ENCODE data around the gene SLC30A2. TPM values are rescaled to one million over a fixed set of nuclear protein-coding genes. Genes with fewer than 3 reads are reported as not detected.

The SLC30A2 gene
- total and polyA plus RNA-seq, 2 of the 13 experiments (the other 11 are each of a cell fraction or from before 2014, with no cell fraction given), result not detected

GRCh38 chr1:26028490-26028980 is 17.4 kb downstream of the SLC30A2 start (continued):
- TF ChIP-seq ZNF770 (CRISPR knock-in tag; IDR thresholded peaks at IDR 0.05) (0 out of 2 replicates have a peak, but pooled peaks have one; percentile 36), RCOR2 (CRISPR knock-in tag; IDR thresholded peaks at IDR 0.05) (peak; percentile 84; the same call in 1 of the 2 replicates), PHB2 (IDR thresholded peaks at IDR 0.05; ENCODE audit: partially characterized antibody) (no peak)

GRCh38 chr1:26027716-26028489 is 18.0 kb downstream of the SLC30A2 start:
- peaks cover 0 to 18% of the 10 kb centered on the region in 2 experiments; a peak in 3 of 5 replicates for H3K27me3 ChIP-seq (ENCODE audit: control insufficient read depth in 1 of 2, insufficient read depth in 2 of 2, low read length in 2 of 2)
- H3K4me3 ChIP-seq (replicated peaks in 1 of 3; ENCODE audit: insufficient read depth in 1 of 3, low read depth in 2 of 3, low read length in 3 of 3), result peak overlapping the region in 1 of 3 experiments; percentile 48; a peak in 2 of 6 replicates
- FAIRE-seq (no peak), ATAC-seq (no peak), DNase-seq (ENCODE audit: low spot score) (no peak)
- H3K79me2 ChIP-seq (ENCODE audit: insufficient read depth, low read length), result no peaks in the 10 kb centered on the region
- BruUV-seq (replicated peaks), result no TSS peak
- ChIA-PET POLR2A (interaction anchor here (1.0 kb wide), 1 partner anchor 31 kb away, joined by 3 read pairs; the partner anchor contains the start of gene PAFAH2), CTCF (ENCODE audit: low intra/inter-chr PET ratio, low total read pairs) (no interaction called here)
- H4K20me1 ChIP-seq (ENCODE audit: insufficient read depth, low read length), result no peaks in the 10 kb centered on the region
- no peak for TF ChIP-seq ZHX1 (CRISPR knock-in tag; IDR thresholded peaks at IDR 0.05; ENCODE audit: low read depth)
- 0 out of 2 replicates have a peak, but pooled peaks have one; percentile 13 for TF ChIP-seq CHD4 (IDR thresholded peaks at IDR 0.05; ENCODE audit: borderline replicate concordance, low read length)
- no peak for TF ChIP-seq ZEB1 (IDR thresholded peaks at IDR 0.05; ENCODE audit: insufficient replicate concordance, low read depth)
- TF ChIP-seq MTF2 (CRISPR knock-in tag; IDR thresholded peaks at IDR 0.05; ENCODE audit: borderline replicate concordance), result no peak
- TF ChIP-seq HOXA5 (CRISPR knock-in tag; IDR thresholded peaks at IDR 0.05), result no peak
- peak; percentile 31; the same call in 1 of the 2 replicates for TF ChIP-seq POLR2G (IDR thresholded peaks at IDR 0.05; ENCODE audit: low read depth, low read length)
- no peak for TF ChIP-seq SUZ12 (IDR thresholded peaks at IDR 0.05; ENCODE audit: low read depth, low read length)
- H3K4me2 ChIP-seq (ENCODE audit: low read depth, low read length), result peak overlapping the region; percentile 73
- intact Hi-C loops (cut with micrococcal nuclease; ENCODE audit: unreplicated experiment), result no loop called here
- no peak overlapping the region for H2AFZ ChIP-seq (ENCODE audit: low read length)
- H3K9me3 ChIP-seq (ENCODE audit: low read length), result no peaks in the 10 kb centered on the region
- H3K9ac ChIP-seq (ENCODE audit: insufficient read depth, low read depth, low read length), result 0 out of 2 replicates have a peak overlapping the region, but pooled peaks have one; percentile 43
- 7% methylated on average over 2 of the region's 3 CpGs for WGBS (ENCODE audit: low lambda C conversion rate)
- no peak overlapping the region for H3K27ac ChIP-seq (ENCODE audit: extremely low read length, insufficient read depth, low read length)
- in situ Hi-C loops (cut with HindIII; ENCODE audit: extremely low pct_ligation_motif_present, low pct_unique_long_range_greater_than_20kb), result no loop called here
- H3K4me1 ChIP-seq (ENCODE audit: insufficient read depth, low read length), result peaks cover 67% of the 10 kb centered on the region
- H3K36me3 ChIP-seq (replicated peaks in 1 of 2; ENCODE audit: control insufficient read depth in 1 of 2, insufficient read depth in 2 of 2, low read length in 2 of 2), result no peaks in the 10 kb centered on the region
